GM19467 (cell line): ENCODE measurements around the gene ASAP2.
A peak's percentile ranks its signal among the peaks of the same experiment; 100 is the strongest.

Experiments
- ATAC-seq: cut with Tn5 transposase; IDR thresholded peaks from one replicate; pipeline ENCODE4 v1.9.1; 2021; ENCODE audit warnings: mild to moderate bottlenecking, moderate library complexity; ENCODE audit not compliant: unreplicated experiment

Gene ASAP2

DNA sequence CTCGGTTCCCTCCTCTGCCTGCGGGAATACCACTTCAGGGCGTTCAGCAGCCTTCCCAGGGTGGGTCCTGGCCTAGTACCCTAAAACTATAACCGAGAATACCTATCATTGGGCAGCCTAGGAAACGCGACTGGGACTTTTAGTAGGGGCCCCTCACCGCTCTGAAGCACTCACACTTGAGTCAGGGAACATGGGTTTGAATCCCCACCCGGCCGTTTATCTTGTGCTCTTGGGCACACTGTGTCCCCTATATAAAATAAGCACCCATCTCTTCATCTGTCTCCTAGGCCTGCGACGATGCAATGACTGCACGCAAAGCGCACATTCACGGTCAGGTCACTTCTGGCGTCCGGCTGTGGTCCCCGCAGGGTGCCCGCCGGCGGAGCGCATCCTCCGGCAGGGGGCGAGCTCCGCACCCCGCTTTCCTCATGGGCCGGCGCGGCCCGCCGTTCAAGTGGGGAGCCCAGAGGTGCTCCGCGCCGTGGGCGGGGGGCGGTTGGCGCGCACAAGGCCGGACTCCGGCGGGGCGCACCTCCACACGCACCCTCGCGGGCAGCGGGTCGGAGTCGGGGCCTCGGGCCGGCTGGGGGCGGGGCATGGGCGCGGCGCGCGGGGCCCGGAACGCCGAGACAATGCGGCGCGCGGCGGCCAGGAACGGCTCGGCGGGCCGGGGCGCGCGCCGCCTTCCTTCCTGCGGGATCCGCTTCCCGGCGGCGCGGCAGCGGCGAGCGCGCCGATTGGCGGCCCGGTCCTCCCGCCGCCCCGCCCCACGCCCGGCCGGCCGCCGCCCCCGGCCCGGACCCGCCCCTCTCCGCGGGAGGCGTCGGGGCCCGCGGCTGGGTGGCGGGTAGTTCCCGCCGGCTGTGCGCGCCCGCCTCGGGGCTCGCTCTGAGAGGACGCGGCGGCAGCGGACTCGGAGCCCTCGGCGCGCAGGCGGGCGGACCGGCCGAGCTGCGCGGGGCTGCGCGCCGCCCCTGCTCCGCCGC, at the start of gene ASAP2:
ASAP2 (plus strand) TSS at position 850 of the 986 bp plus-strand sequence. CDS start 293 bp downstream, outside the sequence.
- peak; percentile 65 for ATAC-seq

DNA sequence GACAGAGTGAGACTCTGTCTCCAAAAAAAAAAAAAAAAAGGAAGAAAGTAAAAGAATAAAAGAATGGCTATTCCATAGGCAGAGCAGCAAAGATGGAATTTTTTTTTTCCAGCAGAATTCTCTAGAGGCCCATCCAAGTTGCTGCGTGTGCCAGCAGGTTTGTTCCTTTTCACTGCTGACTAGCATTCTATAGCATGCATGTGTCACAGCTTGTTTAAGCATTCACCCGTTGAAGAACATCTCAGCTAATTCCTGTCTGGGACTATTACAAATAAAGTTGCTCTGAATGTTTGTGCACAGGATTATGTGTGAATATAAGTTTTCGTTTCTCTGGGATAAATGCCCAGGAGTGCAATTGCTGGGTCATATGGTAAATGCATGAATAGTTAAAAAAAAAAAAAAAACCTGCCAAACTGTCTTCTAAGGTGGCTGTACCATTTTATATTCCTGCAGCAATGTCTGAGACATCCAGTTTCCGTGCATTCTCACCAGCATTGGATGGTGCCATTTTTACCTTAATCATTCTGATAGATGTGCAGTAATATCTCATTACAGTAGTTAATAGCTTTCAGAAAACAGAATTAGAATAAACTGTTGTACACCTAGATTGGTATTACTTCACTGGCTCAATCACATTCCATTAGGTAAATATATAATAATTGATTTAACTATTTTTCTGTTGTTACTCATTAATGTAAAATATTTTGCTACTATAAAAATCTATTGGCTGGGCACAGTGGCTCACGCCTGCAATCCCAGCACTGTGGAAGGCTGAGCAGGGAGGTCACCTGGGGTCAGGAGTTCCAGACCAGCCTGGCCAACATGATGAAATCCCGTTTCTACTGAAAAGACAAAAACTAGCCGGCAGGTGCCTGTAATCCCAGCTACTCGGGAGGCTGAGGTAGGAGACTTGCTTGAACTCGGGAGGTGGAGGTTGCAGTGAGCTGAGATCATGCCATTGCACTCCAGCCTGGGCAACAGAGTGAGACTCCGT, 47.5 kb upstream of the ASAP2 start:
- ATAC-seq, result no peak

DNA sequence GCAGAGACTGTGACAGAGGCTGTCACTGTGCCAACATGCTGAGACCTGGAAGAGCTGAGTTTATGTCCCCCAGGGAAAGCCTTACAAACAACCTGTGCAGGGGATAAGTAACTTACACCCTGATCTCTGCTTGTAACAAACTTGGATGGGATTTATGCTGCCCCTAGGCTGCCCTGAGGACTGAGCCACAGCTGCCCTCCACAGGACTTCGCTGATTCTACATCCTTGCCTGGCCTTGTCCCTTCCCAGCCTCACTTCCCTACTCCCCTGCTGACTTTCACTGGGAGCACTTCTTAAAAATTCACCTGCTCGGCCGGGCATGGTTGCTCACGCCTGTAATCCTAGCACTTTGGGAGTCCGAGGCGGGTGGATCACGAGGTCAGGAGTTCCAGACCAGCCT, 45.9 kb upstream of the ASAP2 start:
- no peak for ATAC-seq

DNA sequence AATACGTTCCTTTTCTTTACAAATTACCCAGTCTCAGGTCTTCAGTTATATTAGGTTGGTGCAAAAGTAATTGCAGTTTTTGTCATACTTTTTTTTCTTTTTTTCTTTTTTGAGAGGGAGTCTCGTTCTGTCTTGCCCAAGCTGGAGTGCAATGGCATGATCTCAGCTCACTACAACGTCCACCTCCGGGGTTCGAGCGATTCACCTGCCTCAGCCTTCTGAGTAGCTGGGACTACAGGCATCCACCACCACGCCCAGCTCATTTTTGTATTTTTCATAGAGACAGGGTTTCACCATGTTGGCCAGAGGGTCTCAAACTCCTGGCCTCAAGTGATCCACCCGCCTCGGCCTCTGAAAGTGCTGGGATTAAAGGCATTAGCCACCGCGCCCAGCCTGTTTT, 43.8 kb upstream of the ASAP2 start:
- no peak for ATAC-seq

DNA sequence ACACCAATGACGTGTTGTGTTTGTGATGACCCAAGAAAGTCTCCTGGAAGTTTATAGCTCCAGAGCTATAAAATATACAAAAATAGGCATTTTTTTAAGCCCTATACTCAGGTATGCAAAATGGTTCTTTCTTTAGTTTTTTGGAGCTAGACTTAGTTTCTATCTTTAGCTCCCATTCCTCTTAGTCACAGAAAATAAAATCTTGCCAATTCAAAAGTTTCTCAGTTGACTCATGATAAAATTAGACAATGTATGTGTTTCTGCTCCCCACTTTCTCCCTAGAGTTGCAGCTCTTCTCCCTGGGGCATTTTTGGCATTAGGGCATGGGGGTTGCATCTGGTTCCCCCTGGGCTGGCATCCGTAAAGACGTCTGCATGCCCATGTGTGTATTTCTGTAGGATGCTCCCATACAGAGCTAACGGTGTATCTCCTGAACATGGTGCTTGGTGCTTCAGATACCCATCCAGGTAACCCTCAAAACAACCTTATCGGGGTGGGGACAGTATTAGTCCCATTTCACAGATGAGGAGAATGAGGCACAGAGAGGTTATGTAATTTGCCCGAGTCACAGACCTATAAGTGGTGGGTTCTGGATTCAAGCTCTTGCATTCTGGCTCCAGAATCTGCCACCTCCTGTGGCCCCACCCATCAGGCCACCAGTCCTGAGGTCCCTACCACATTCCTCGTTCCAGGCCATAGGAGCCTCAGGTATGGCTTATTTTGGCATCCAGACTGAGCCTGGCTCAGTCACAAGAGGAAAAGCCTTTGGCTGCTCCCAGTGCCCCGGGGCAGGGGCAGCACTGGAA, 43.1 kb upstream of the ASAP2 start:
- ATAC-seq, result no peak

DNA sequence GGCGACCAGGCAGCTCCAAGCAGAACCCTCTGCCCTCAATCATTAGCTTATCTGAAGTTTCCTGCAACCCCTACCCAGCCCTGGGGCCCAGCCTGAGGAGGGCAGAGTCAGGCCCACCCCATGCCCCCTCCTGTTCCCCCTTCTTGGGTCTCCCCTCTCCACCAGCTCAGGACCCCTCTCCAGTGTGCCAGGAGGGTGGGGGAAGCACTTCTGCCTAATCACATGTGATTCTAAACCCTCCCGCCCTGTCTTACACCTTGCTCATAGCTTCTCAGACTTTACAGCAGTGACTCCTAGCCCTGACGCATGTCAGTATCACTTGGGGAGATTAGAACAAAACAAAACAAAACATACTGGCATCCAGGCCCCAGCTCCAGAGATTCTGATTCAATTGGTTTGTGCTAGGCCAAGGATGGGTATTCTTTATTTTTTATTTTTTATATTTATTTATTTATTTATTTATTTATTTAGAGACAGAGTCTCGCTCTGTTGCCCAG, 42.5 kb upstream of the ASAP2 start:
- ATAC-seq, result no peak

DNA sequence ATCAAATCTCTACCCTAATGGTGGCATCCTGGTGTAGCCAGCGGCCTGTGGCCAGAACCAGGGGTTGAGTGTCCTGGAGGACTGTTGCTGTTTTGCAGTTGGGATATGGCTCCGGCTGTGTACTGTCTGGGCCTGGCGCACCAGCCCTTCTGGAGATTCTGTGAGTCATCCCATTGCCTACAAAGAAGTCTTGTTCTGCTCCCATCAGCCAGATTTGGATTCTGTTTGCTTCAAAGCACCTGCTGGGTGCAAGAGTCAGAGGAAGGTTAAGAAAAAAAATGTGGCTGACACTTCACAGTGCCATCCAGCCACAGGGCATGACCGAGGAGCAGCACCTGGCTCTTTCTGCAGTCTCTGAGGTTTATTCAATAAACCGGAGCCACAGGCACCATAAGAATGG, 41.0 kb upstream of the ASAP2 start:
- no peak for ATAC-seq

DNA sequence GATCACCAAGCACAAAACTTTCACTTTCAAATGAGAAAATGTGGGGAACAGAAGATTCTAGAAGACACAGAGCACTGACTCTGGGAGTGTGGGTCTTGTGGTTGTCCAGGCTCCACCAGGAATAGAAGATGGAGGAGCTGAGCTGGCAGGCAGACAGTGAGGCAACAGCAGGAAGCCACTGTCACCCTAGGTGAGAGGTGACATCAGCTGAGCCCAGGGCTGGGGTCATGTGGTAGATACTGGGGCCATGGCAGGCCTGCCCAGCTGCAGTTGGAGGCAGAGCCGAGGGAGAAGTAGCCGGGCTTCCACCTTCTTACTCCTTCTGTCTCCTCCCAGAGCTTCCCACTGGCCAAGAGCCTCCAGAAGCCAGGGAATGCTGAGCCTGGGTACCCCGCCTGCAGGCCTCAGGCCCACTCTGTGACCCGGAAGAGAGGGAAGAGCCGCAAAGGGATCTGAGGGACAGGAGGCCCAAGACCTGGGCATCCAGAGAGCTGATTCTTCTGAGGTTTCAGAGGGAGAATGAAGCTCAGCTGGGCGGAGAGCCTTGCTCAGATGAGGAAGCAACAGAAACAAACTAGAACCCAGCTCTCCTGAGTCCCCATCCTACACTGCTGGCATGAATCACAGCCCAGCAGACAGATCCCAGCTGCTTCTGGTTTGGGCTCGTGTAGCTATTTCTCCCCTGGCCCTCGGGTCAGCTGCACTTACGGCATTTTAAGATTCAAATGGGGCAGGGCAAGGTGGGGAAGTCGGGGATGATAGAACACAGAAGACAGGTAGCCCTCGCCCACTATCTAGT, 39.8 kb upstream of the ASAP2 start:
- no peak for ATAC-seq

DNA sequence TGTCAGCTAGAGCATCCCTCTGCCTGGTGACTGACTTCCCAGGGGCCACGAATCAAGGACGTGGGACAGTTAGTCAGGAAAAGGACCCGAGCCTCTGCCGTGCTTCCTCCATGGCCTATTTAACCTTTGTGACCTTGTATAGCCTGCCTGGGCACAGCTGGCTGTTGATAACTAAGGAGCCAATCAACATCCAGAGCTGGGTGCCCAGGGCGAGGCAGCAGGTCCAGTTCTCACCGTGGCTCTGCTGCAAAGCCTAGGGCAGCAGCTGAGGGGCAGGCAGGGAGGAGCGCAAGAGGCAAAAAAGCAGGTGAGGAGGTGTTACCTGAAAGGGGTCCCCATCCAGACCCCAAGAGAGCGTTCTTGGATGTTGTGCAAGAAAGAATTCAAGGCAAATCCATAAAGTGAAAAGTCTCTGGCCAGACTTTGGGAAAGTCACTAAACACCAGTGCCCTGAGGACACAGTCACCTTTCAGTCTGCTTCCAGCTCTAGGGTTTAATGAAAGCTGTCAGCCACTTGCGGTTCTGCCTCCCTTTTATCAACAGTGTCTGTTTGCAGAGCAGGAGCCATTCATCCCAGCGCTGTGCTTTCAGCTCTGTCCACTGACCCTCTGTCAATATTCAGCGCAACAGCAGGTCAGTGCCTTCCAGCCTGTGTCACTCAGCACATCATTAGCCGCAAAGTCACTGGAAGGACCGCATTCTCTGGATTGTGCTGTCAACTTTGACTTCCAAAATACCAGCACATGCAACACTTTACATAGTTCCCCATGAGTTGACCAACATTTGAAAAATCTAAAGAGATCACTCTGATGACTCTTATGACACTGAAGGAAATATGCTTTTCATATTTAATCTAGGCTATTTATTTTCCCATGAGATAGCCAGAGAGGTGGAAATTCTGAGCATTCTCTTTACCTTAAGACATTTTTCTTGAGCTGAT, 38.6 kb upstream of the ASAP2 start:
- ATAC-seq, result no peak

DNA sequence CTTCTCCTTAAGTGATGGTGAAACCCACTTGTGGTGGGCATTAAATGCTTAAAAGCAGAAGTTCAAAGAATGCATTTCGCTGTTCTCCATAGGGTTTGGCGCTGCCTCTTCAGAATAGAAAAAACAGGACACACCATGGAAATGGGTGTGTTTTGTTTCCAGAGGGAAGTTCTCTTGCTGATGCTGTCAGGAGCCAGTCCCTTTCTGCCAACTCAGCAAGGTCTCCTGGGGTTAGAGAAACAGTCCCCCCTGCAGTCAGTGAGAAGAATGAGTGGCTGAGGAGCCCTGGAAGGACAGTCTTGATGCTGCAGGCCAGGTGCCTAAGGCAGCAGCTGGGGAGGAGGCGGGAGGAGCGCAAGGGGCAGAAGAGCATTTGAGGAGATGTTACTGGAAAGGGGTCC, 37.8 kb upstream of the ASAP2 start:
- no peak for ATAC-seq

DNA sequence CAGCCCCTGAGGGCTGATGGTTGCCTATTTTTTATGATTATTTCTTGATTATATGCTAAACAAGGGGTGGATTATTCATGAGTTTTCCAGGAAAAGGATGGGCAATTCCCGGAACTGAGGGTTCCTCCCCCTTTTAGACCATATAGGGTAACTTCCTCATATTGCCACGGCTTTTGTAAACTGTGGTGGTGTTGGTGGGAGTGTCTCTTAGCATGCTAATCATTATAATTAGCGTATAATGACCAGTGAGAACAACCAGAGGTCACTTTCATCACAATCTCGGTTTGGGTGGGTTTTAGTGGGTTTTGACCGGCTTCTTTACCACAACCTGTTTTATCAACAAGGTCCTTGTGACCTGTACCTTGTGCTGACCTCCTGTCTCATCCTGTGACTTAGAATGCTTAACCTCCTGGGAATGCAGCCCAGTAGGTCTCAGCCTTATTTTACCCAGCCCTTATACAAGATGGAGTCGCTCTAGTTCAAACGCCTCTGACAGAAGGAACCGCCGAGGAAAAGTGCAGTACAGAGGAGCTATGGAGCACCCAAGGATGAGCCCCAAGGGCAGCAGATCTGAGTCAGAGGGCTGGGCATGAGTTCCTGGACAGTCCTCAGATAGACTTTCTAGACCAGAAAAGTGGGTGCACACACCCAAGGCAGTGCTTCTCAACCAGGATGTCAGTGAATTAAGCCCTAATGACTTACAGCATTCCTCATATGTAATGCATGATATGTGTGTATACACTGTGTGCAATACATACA, 37.1 kb upstream of the ASAP2 start:
- ATAC-seq, result no peak

DNA sequence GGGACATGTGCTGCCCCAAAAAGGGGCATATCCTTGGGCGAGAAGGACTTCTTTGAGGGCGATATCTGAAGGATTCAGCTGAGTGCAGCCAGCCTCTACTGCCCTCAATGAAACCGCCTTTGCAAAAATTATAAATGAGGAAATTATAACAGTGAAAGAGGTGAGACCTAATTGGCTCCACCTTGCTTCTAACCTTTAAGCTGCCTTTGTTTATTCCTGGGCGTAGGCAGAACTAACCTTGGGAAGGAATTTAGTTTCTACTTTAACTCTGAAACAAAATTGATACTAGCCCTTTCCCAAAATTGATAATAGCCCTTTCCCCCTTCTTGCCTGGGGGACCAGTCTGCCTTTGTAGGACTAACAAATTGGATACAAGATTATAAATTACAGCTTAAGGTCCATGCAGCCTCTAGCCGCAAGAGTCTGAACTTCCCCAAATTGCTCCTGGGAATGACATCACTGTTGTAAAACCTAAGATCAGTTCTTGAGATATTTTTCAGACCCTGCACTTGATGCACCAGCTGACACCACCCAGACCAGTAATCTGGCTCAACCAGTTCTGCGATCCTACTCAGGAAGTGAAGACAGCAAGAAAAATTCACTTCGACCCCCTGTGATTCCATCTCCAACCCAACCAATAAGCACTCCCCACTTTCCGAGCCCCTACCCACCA, 36.0 kb upstream of the ASAP2 start:
- no peak for ATAC-seq

DNA sequence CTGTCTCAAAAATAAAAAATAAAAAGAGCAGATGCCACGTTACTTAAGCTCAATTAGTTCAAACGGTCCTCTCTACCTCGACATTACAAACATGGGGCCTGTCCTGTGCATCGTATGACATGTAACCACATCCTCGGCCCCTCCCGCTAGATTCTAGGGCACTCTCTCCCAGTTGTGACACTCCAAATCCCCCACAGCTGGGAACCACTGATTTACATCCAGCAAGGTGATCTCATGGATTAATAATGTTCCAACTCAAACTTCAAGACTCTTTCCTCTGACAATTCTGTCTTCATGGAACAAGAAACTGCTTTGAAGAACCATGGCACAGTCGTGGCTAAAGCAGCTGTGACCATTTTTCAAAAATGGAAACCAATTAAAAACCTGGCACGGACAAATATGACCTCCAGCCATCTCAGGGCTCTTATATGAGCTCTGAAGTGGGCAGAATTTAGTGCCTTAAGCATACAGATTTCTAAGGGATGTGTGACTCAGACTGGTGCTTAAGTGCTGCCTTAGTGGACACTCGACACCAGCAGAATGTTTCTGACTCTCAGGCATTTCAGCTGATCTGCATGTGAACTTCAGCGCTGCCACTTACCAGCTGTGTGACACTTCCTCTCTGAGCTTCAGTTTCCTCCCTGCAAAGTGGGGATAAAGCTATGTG, 31.7 kb upstream of the ASAP2 start:
- no peak for ATAC-seq

DNA sequence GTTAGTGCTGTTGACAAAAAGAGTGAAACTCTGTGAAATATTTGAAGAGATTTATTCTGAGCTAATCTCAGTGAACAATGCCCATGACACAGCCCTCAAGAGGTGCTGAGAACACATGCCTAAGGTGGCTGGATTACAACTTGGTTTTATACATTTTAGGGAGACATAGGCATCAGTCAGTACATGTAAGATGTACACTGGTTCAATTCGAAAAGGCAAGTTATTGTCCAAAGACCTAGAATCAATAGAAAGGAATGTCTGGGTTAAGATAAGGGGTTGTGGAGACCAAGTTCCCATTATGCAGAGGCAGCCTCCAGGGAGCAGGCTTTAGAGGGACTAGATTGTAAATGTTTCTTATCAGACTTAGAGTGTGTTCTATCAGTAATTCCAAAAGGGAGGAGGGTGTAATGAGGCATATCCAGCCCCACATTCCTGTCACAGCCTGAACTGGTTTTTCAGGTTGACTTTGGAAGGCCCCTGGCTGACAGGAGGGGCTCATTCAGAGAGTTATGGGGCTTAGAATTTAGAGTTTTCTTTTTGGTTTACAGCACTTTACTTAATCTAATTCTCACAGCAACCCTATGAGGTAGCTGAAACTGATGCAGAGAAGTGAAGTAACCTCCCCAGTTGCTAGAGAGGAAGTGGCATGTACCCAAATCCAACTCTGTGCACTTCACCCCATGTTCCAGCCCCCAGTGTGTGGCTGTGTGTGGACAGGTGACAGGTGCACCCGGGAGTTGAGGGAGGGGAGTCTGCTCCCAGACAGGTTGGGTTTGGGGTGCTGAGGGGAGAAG, 28.3 kb upstream of the ASAP2 start:
- no peak for ATAC-seq

DNA sequence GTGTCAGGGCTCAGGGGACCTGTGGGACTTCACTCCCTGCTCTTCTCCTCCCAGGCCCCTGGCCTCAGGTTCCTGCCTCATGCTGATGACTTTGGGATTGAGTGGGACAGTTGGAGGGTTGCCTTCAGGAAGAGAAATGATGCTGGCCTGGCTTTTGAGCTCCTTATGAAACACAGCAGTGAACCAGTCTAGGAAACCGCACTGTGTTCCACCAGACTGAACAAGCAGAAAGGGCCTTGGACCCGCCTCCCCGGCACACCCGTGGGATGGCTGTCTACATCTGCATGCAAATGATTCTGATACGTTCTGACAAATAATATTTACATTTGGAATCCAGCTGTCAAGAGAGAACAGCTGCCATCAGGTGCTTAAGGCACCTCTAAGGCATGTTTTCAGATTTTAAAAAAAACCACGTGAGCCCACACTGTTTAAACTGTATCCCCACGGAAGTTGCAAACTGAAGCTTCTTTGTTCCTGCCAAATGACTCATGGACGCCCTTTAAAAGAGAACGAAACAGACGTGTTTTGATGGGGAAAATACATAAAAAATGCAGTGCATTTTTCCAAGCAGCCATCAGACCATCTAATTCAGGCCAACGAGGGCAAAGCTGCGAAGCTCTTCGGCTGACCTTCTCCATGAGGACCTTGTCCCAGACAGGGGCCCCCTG, 27.6 kb upstream of the ASAP2 start:
- no peak for ATAC-seq
